HEK293T (cell line): ENCODE results near the gene GPR153.

ENCODE experiments used
- ARNT ChIP-seq: fragments of 450-650 bp; IDR thresholded peaks from 2 replicates; pipeline ENCODE4 v1.6.1; 2017; ENCODE audit warnings: mild to moderate bottlenecking
- FOXK2 ChIP-seq: fragments of 450-650 bp; IDR thresholded peaks from 2 replicates; pipeline ENCODE4 v1.6.1; 2016; ENCODE audit warnings: mild to moderate bottlenecking
- FOXM1 ChIP-seq: fragments of 450-650 bp; IDR thresholded peaks from 2 replicates; pipeline ENCODE4 v1.6.1; 2017; ENCODE audit warnings: mild to moderate bottlenecking, borderline replicate concordance
- L3MBTL2 ChIP-seq: fragments of 450-650 bp; conservative IDR thresholded peaks from 2 replicates; pipeline ENCODE4 v1.6.1; 2016; ENCODE audit warnings: mild to moderate bottlenecking
- LEF1 ChIP-seq: fragments of 450-650 bp; IDR thresholded peaks from 2 replicates; pipeline ENCODE4 v1.6.1; 2017; ENCODE audit warnings: mild to moderate bottlenecking, borderline replicate concordance
- NFRKB ChIP-seq: fragments of 450-650 bp; IDR thresholded peaks from 2 replicates; pipeline ENCODE4 v1.6.1; 2016; ENCODE audit warnings: mild to moderate bottlenecking, moderate library complexity
- SUZ12 ChIP-seq: fragments of 450-650 bp; IDR thresholded peaks from 2 replicates; pipeline ENCODE4 v1.6.1; 2016; ENCODE audit warnings: mild to moderate bottlenecking
- ZNF384 ChIP-seq: fragments of 450-650 bp; IDR thresholded peaks from 2 replicates; pipeline ENCODE4 v1.6.1; 2016

DNA sequence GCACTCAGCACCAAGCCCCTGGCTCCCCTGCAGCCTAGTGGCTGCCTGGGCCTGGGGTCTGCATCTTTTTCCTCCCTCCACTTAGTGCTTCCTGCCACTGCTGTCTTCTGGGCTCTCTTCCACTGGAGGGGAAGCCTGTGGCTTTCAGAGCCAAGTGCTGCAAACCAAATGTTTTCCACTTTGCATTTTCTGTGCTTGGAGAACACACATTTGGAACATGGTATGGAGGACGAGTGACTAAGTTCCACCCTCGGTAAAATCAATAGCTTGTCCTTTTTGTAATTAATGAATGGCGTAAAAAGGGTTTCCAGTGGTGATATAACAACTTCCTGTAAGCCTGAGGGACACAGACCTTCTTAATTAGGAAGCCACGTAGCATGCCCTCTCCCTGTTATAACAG is 10.1 kb upstream of the GPR153 start:
- TF ChIP-seq ZNF384 (no peak), L3MBTL2 (no peak), ARNT (no peak), FOXM1 (no peak), FOXK2 (no peak), LEF1 (no peak), SUZ12 (no peak), NFRKB (no peak)
